ENCODE data around the gene ILF3.

- TF ChIP-seq POLR2A (IDR thresholded peaks at IDR 0.05): no peak
- TF ChIP-seq CTCF (IDR thresholded peaks at IDR 0.05): no peak
- TF ChIP-seq POLR2AphosphoS5 (IDR thresholded peaks at IDR 0.05): no peak
These were observed 10.2 kb upstream of the ILF3 start for GRCh38 chr19:10643968-10644259.
